Measurements from ENCODE around the gene STRIT1.

STRIT1 gene

DNA sequence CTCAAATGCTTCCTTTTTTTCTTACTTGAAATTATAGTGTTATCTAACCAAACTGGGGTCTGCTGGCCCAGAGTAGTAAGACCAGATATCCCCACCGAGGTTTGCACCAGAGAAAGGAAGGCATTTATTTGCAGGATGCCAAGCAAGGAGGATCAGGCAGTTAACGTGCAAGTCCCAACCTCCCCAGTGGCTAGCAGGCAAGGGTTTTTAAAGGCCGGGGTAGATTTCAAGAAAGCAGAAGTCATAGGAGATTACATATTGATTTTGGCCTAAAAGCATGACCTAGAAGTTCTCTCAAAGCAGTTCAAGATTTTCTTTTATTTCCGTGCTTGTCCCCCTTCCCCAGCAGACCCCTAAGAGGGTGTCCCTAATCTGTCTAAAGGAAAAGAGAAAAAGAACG, 32.8 kb upstream of the STRIT1 start:
- ChIA-PET CTCF (interaction anchor here (1.4 kb wide), 1 partner anchor 10 kb away, joined by 4 read pairs; no protein-coding TSS in a partner anchor), POLR2A (no interaction called here)
- DNase-seq (ENCODE audit: extremely low spot score), result no peak
- TF ChIP-seq, protein P1, sequence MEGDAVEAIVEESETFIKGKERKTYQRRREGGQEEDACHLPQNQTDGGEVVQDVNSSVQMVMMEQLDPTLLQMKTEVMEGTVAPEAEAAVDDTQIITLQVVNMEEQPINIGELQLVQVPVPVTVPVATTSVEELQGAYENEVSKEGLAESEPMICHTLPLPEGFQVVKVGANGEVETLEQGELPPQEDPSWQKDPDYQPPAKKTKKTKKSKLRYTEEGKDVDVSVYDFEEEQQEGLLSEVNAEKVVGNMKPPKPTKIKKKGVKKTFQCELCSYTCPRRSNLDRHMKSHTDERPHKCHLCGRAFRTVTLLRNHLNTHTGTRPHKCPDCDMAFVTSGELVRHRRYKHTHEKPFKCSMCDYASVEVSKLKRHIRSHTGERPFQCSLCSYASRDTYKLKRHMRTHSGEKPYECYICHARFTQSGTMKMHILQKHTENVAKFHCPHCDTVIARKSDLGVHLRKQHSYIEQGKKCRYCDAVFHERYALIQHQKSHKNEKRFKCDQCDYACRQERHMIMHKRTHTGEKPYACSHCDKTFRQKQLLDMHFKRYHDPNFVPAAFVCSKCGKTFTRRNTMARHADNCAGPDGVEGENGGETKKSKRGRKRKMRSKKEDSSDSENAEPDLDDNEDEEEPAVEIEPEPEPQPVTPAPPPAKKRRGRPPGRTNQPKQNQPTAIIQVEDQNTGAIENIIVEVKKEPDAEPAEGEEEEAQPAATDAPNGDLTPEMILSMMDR (IDR thresholded peaks at IDR 0.05; ENCODE audit: control extremely low read depth, extremely low read depth, low read depth, missing control alignments), result no peak

DNA sequence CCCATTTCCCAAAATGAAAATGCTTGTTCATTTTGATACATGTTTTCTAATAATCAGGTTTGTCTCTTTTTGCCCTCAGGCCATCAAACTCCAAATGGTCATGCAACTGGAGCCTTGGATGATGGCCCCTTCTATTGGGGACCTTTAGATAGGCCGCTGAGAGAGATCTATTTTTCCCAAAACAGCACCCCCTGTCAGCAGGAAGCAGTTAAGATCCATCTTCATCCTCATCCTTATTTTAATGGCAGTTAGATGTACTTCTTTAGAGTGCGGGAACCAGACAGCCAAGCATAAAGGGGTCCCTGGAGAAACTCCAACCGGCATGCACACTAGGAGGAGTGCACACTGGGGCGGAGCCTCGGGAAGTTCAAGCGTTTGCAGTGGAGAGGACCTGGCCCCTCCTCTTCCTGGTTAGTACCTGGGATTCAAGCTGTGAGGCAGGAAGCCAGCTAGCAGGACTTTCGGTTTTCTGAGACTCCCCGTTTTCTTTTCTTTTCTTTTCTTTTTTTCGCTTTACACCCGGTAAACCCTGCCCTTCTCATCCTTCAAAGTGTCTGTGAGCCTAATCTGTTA, 31.9 kb upstream of the STRIT1 start:
- DNase-seq (ENCODE audit: extremely low spot score), result no peak
- ChIA-PET CTCF (interaction anchor here (1.4 kb wide), 1 partner anchor 9 kb away, joined by 3 read pairs; no protein-coding TSS in a partner anchor), POLR2A (no interaction called here)
- TF ChIP-seq, protein P1 (IDR thresholded peaks at IDR 0.05; ENCODE audit: control extremely low read depth, extremely low read depth, low read depth, missing control alignments), result no peak

DNA sequence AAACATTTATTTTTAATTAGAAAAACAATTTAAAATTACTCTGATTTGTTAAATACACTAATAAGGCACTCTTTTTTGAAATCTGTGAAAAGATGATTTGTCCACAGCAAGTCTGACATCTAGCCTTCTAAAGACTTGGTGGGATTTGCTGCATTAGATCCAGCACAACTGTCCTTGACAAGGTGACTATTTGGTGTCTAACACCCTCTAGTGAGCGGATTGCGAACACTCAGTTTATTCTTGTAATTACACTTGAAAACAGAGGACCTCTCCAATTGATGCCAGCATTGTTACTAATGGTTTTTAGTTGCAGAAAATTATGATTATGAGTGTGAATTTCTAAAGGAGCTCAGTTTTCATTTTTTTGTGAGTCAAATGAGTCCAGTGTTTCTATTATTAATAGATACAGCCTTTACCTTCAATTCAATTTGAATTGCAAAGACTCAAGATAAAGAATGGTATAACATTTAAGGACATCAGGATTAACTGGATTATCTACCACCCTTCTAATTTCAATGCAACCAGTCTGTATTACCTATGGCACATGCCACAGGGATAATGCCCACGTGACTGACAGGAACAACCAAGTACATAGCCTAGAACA, 29.7 kb upstream of the STRIT1 start:
- ChIA-PET CTCF (interaction anchor here (0.9 to 4.1 kb wide), 4 partner anchors 11 to 565 kb away, joined by 3 to 27 read pairs (median 6); no protein-coding TSS in a partner anchor), POLR2A (no interaction called here)
- TF ChIP-seq, protein P1 (IDR thresholded peaks at IDR 0.05; ENCODE audit: control extremely low read depth, extremely low read depth, low read depth, missing control alignments), result peak; percentile 61
- peak; percentile 34 for DNase-seq (ENCODE audit: extremely low spot score)

DNA sequence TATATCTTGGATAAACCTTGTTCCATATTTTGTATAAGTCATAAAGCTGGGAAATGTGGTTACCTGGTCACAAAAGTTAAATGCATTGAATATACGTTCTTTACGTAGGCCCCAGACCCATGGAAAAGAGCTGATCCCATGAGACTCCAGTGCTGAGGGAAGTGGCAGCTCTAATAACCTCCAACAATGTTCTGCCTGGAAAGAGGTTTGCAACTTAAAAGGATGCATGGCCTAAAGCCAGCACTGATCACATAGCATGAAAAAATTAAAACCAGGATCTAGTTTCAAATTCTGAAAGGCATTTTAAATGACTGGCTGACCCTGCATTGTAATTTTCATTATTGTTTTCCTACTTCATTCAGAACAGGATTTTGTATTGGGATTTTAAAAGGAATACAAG, 27.9 kb upstream of the STRIT1 start:
- CTCF ChIA-PET, result interaction anchor here (1.3 to 4.1 kb wide), 3 partner anchors 10 to 986 kb away, joined by 6 to 27 read pairs (median 7); no protein-coding TSS in a partner anchor
- POLR2A ChIA-PET, result no interaction called here
- no peak for DNase-seq (ENCODE audit: extremely low spot score)
- TF ChIP-seq, protein P1 (IDR thresholded peaks at IDR 0.05; ENCODE audit: control extremely low read depth, extremely low read depth, low read depth, missing control alignments), result no peak

DNA sequence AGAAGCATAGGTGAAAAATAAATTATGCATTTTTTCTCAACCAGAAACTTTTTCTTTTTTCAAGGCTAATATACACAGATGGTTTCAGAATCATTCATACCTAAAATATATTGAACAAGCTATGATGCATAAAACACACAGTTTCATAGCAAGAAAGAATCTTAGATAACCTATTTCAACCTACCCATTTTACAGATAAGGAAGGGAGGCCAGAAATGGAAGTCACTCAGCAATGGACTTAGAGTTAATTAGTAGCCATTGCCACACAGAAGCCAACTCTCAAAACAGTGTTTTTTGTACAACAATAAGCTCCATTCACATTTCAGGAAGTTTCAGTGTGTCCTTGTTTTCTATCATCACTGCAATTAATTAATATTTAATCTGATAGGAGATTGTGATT, 27.5 kb upstream of the STRIT1 start:
- TF ChIP-seq, protein P1 (IDR thresholded peaks at IDR 0.05; ENCODE audit: control extremely low read depth, extremely low read depth, low read depth, missing control alignments), result no peak
- DNase-seq (ENCODE audit: extremely low spot score), result no peak
- ChIA-PET POLR2A (no interaction called here), CTCF (interaction anchor here (1.3 to 4.1 kb wide), 2 partner anchors 14 to 986 kb away, joined by 6 to 27 read pairs; no protein-coding TSS in a partner anchor)

DNA sequence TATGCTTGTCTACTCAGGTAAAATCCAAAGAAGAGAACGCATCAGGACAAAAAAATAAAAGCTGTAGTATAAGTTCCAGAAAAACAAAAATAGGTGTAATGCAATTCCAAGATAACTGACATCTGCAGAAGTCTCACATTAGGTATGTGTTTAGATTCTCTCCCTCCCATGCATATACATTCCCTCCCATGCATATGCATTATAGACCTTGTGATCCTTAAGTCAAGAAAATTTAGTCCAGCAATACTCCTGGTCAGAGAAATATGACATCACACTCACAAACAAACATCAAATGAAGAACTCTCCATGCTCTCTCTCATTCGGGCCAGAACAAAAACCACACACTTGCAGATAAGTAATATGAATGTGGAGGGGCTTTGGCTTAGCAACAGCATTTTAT, 25.3 kb upstream of the STRIT1 start:
- DNase-seq (ENCODE audit: extremely low spot score), result no peak
- POLR2A ChIA-PET, result no interaction called here

More for the DNA sequence above, 25.3 kb upstream of the STRIT1 start:
- CTCF ChIA-PET, result no interaction called here
- TF ChIP-seq, protein P1 (IDR thresholded peaks at IDR 0.05; ENCODE audit: control extremely low read depth, extremely low read depth, low read depth, missing control alignments), result no peak
